ENCODE data around the gene ZNF275. TPM values are rescaled to one million over a fixed set of nuclear protein-coding genes. Genes with fewer than 3 reads are reported as not detected.
"Not testable (repeated sequence)": the region's sequence is repeated elsewhere in the genome, so short reads cannot be mapped to it uniquely, and the experiment has no call there.

The ZNF275 gene
- total RNA-seq, 1 experiment from 2014 or later: 16.9 TPM

DNA sequence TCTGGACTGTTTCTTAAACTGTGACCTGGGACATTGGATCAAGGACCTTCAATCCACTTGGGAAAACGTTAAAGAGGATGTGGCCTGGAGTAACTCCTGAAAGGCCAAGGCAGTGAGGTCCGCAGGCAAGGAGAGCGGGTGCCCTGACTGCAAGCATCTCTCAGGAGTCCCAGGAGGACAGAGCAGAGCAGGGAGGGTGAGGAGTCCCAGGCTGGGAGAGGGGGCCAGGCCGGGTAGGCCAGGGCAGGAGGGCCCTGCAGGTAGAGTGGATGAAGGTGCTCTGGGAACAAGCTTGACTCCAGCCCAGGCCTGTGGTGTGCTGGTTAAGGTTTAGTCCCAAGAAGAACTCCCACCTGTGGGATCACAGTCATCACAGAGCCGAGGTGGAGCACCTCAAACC is 53.4 kb downstream of the ZNF275 start:
- no peak overlapping the region for H3K27ac ChIP-seq (ENCODE audit: low read depth, low read length, poor library complexity, severe bottlenecking)
- H3K27me3 ChIP-seq (replicated peaks; ENCODE audit: insufficient read depth, low read depth, low read length, poor library complexity): no peaks in the 10 kb centered on the region
- intact Hi-C loops (cut with micrococcal nuclease; ENCODE audit: unreplicated experiment): no loop called here
- no peaks in the 10 kb centered on the region for H3K36me3 ChIP-seq (ENCODE audit: insufficient read depth, low read length, poor library complexity, severe bottlenecking)
- H3K4me1 ChIP-seq (ENCODE audit: insufficient read depth, low read length, poor library complexity, severe bottlenecking): no peaks in the 10 kb centered on the region
- no TSS peak for BruUV-seq (replicated peaks)
- H3K4me3 ChIP-seq (ENCODE audit: low read depth, low read length, poor library complexity, severe bottlenecking): no peak overlapping the region
- H3K9me3 ChIP-seq (ENCODE audit: low read depth, low read length, poor library complexity, severe bottlenecking): no peaks in the 10 kb centered on the region
- no peak for DNase-seq (ENCODE audit: low spot score)
- ChIA-PET POLR2A (ENCODE audit: low non-redundant PET) (no interaction called here), CTCF (no interaction called here)
- TF ChIP-seq, protein P1, sequence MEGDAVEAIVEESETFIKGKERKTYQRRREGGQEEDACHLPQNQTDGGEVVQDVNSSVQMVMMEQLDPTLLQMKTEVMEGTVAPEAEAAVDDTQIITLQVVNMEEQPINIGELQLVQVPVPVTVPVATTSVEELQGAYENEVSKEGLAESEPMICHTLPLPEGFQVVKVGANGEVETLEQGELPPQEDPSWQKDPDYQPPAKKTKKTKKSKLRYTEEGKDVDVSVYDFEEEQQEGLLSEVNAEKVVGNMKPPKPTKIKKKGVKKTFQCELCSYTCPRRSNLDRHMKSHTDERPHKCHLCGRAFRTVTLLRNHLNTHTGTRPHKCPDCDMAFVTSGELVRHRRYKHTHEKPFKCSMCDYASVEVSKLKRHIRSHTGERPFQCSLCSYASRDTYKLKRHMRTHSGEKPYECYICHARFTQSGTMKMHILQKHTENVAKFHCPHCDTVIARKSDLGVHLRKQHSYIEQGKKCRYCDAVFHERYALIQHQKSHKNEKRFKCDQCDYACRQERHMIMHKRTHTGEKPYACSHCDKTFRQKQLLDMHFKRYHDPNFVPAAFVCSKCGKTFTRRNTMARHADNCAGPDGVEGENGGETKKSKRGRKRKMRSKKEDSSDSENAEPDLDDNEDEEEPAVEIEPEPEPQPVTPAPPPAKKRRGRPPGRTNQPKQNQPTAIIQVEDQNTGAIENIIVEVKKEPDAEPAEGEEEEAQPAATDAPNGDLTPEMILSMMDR (conservative IDR thresholded peaks at IDR 0.05; ENCODE audit: low read depth, low read length): no peak
- TF ChIP-seq EZH2 (IDR thresholded peaks at IDR 0.05; ENCODE audit: borderline replicate concordance, low read depth, low read length, poor library complexity, severe bottlenecking): no peak

DNA sequence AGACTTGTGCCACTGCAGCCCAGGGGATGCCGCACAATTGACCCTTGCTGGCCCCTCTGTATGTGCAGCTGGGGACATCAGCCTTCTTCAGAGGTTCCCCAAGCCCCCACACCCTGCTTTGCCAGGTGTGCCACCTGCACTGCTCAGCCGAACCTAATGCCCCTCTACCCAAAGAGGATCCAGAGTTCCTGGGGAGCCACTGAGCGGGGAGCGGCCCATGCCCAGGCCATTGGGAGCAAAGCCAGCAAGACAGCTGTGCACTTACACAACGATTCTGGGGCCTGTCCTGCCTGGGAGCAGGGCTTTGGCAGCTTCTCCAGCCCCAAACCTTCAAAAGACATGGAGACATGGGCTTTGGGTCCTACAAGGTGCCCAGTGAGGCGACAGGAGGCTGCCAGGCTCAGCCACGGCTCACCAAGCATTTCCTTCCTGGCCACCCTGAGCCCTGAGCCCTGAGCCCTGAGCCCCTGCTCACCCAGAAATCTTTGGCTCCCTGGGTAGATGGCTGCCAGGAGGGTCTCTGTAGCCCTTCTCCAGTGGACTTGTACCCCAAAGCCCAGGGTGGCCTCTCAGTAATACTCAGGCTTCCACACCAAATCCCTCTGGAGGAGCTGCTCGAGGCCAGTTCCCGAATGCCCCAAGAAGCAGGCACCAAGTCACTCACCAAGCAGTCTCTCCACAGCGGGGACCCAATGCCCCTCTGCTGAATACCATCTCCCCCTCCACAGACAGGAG is 54.2 kb downstream of the ZNF275 start:
- ChIA-PET CTCF (no interaction called here), POLR2A (ENCODE audit: low non-redundant PET) (no interaction called here)
- no peaks in the 10 kb centered on the region for H3K27me3 ChIP-seq (replicated peaks; ENCODE audit: insufficient read depth, low read depth, low read length, poor library complexity)
- no peaks in the 10 kb centered on the region for H3K9me3 ChIP-seq (ENCODE audit: low read depth, low read length, poor library complexity, severe bottlenecking)
- no TSS peak for BruUV-seq (replicated peaks)
- intact Hi-C loops (cut with micrococcal nuclease; ENCODE audit: unreplicated experiment): no loop called here
- no peak overlapping the region for H3K4me3 ChIP-seq (ENCODE audit: low read depth, low read length, poor library complexity, severe bottlenecking)
- no peak overlapping the region for H3K27ac ChIP-seq (ENCODE audit: low read depth, low read length, poor library complexity, severe bottlenecking)
- TF ChIP-seq, protein P1 (conservative IDR thresholded peaks at IDR 0.05; ENCODE audit: low read depth, low read length): no peak
- TF ChIP-seq EZH2 (IDR thresholded peaks at IDR 0.05; ENCODE audit: borderline replicate concordance, low read depth, low read length, poor library complexity, severe bottlenecking): no peak
- no peak for DNase-seq (ENCODE audit: low spot score)
- H3K4me1 ChIP-seq (ENCODE audit: insufficient read depth, low read length, poor library complexity, severe bottlenecking): no peaks in the 10 kb centered on the region
- H3K36me3 ChIP-seq (ENCODE audit: insufficient read depth, low read length, poor library complexity, severe bottlenecking): no peaks in the 10 kb centered on the region

DNA sequence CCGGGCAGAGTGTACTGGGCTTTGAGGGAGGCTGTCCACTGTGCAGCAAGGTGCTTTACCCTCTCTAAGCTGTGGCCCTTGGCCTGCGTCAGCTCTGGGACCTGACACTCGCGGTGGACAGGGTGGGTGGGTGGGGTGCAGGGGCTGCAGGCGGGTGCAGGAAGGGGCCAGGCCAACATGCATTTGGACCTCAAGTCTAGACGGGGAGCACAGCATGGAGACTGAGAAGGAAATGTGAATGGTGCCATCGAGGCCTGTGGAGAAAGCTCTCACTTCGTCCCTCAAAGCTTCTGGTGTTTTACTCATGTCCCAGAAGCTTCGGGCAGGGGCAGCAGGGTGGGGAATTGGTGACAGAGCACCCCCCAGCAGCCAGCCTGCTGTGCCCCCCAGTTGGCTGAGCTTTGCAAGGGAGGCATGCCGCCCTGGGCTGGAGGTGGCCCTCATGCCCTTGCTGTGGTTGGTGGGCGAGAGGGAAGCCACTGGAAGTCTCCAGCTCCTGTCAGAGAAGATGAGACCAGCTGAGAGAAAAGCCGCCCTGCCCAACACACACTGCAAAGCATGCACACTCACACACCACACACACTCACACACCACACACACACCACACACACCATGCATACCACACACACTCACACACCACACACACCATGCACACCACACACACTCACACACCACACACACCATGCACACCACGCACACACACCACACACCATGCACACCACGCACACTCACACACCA is 54.9 kb downstream of the ZNF275 start:
- Histone ChIP-seq H3K9me3 (ENCODE audit: low read depth, low read length, poor library complexity, severe bottlenecking) (no peaks in the 10 kb centered on the region), H3K27me3 (replicated peaks; ENCODE audit: insufficient read depth, low read depth, low read length, poor library complexity) (no peaks in the 10 kb centered on the region), H3K4me1 (ENCODE audit: insufficient read depth, low read length, poor library complexity, severe bottlenecking) (no peaks in the 10 kb centered on the region), H3K36me3 (ENCODE audit: insufficient read depth, low read length, poor library complexity, severe bottlenecking) (no peaks in the 10 kb centered on the region), H3K27ac (ENCODE audit: low read depth, low read length, poor library complexity, severe bottlenecking) (no peak overlapping the region), H3K4me3 (ENCODE audit: low read depth, low read length, poor library complexity, severe bottlenecking) (no peak overlapping the region)
- intact Hi-C loops (cut with micrococcal nuclease; ENCODE audit: unreplicated experiment): no loop called here
- no peak for DNase-seq (ENCODE audit: low spot score)
- no peak for TF ChIP-seq EZH2 (IDR thresholded peaks at IDR 0.05; ENCODE audit: borderline replicate concordance, low read depth, low read length, poor library complexity, severe bottlenecking)
- TF ChIP-seq, protein P1 (conservative IDR thresholded peaks at IDR 0.05; ENCODE audit: low read depth, low read length): no peak
- CTCF ChIA-PET: no interaction called here
- POLR2A ChIA-PET (ENCODE audit: low non-redundant PET): no interaction called here
- BruUV-seq (replicated peaks): no TSS peak

DNA sequence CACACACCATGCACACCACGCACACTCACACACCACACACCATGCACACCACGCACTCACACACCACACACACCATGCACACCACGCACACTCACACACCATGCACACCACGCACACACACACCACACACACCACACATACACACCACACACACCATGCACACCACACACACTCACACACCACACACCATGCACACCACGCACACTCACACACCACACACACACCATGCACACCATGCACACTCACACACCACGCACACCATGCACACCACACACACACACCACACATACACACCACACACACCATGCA is 55.5 kb downstream of the ZNF275 start:
- H3K4me1 ChIP-seq (ENCODE audit: insufficient read depth, low read length, poor library complexity, severe bottlenecking); H3K27ac ChIP-seq (ENCODE audit: low read depth, low read length, poor library complexity, severe bottlenecking); H3K27me3 ChIP-seq (replicated peaks; ENCODE audit: insufficient read depth, low read depth, low read length, poor library complexity); H3K36me3 ChIP-seq (ENCODE audit: insufficient read depth, low read length, poor library complexity, severe bottlenecking); POLR2A ChIA-PET (ENCODE audit: low non-redundant PET); H3K9me3 ChIP-seq (ENCODE audit: low read depth, low read length, poor library complexity, severe bottlenecking); BruUV-seq (replicated peaks); CTCF ChIA-PET; DNase-seq (ENCODE audit: low spot score); intact Hi-C loops (cut with micrococcal nuclease; ENCODE audit: unreplicated experiment); H3K4me3 ChIP-seq (ENCODE audit: low read depth, low read length, poor library complexity, severe bottlenecking): not testable (repeated sequence)
